Epithelial cell of alveolus of lung (primary cell): ENCODE data around the gene PCDHGA5. TPM values are rescaled to one million over a fixed set of nuclear protein-coding genes. Genes with fewer than 3 reads are reported as not detected.

Source experiments
- total RNA-seq: library from RNA; depleted of rRNA; stranded (reverse); fragments of >200 nt; gene quantifications from 2 replicates; pipeline ENCODE4 v1.2.1, GENCODE V29; 2015

Gene PCDHGA5
- 0.13 and 1.3 TPM in 2 replicates for total RNA-seq

GRCh38 chr5:141363952-141364660 is at the start of gene PCDHGA5:
TSS of gene PCDHGA5 (plus strand) at chr5:141364162. CDS start at chr5:141364331, 169 bp downstream.

GRCh38 chr5:141320225-141321169 is 43.5 kb upstream of the PCDHGA5 start, which contains the start of gene TAF7:
TSS of gene TAF7 (minus strand) at chr5:141320784. CDS start at chr5:141320044, 740 bp downstream.

GRCh38 chr5:141330299-141331080 is 33.5 kb upstream of the PCDHGA5 start, which contains the start of gene PCDHGA1:
TSS of gene PCDHGA1 (plus strand) at chr5:141330514.

GRCh38 chr5:141338538-141339306 is 25.2 kb upstream of the PCDHGA5 start, which contains the start of gene PCDHGA2:
TSS of gene PCDHGA2 (plus strand) at chr5:141338760.

GRCh38 chr5:141343242-141343952 is 20.6 kb upstream of the PCDHGA5 start, which contains the start of gene PCDHGA3:
TSS of gene PCDHGA3 (plus strand) at chr5:141343829. CDS start at chr5:141344034, 205 bp downstream.

GRCh38 chr5:141349917-141350619 is 13.9 kb upstream of the PCDHGA5 start, which contains the start of gene PCDHGB1:
TSS of gene PCDHGB1 (plus strand) at chr5:141350099. CDS start at chr5:141350261, 162 bp downstream.

GRCh38 chr5:141354900-141355469 is 9.0 kb upstream of the PCDHGA5 start, which contains the start of gene PCDHGA4:
TSS of gene PCDHGA4 (plus strand) at chr5:141355021. CDS start at chr5:141355108, 87 bp downstream.

GRCh38 chr5:141359790-141360426 is 4.1 kb upstream of the PCDHGA5 start, which contains the start of gene PCDHGB2:
TSS of gene PCDHGB2 (plus strand) at chr5:141359994. CDS start at chr5:141360136, 142 bp downstream.

GRCh38 chr5:141369994-141370848 is 6.3 kb downstream of the PCDHGA5 start, which contains the start of gene PCDHGB3:
TSS of gene PCDHGB3 (plus strand) at chr5:141370242. CDS start at chr5:141370395, 153 bp downstream.

GRCh38 chr5:141373673-141374317 is 9.8 kb downstream of the PCDHGA5 start, which contains the start of gene PCDHGA6:
TSS of gene PCDHGA6 (plus strand) at chr5:141373891. CDS start at chr5:141374084, 193 bp downstream.

GRCh38 chr5:141382469-141383294 is 18.7 kb downstream of the PCDHGA5 start, which contains the start of gene PCDHGA7:
TSS of gene PCDHGA7 (plus strand) at chr5:141382742. CDS start at chr5:141382900, 158 bp downstream.

GRCh38 chr5:141387557-141388311 is 23.8 kb downstream of the PCDHGA5 start, which contains the start of gene PCDHGB4:
TSS of gene PCDHGB4 (plus strand) at chr5:141387698. CDS start at chr5:141387885, 187 bp downstream.

GRCh38 chr5:141392429-141393198 is 28.7 kb downstream of the PCDHGA5 start, which contains the start of gene PCDHGA8:
TSS of gene PCDHGA8 (plus strand) at chr5:141392633. CDS start at chr5:141392814, 181 bp downstream.

